Caco-2 (cell line): ENCODE data around the gene AFG3L2. TPM values are rescaled to one million over a fixed set of nuclear protein-coding genes. Genes with fewer than 3 reads are reported as not detected.

Experiments
- BruUV-seq: library from RNA; stranded (reverse); fragments of 400-500 nt; replicated peaks from 2 replicates; lab custom pipeline; 2021; lab: Mats Ljungman, UMichigan
- CTCF ChIA-PET: fragments of 300-600 bp; sonication (Branson Sonifier 250); formaldehyde crosslinking; loops from one replicate; lab custom pipeline; 2022; ENCODE audit warnings: antibody characterized with exemption; lab: Charles Lee
- POLR2A ChIA-PET: fragments of 300-600 bp; sonication (Branson Sonifier 250); formaldehyde crosslinking; loops from one replicate; lab custom pipeline; 2022; ENCODE audit warnings: antibody characterized with exemption; lab: Charles Lee
- DNase-seq, 2 experiments: peaks; one replicate each; pipeline versions ENCODE4 v3.0.0 to v3.0.0-alpha.2; 2020 to 2022
- H3K27me3 ChIP-seq: replicated peaks from 2 replicates; pipeline ENCODE4 v1.6.0; 2011; ENCODE audit warnings: low read length; ENCODE audit not compliant: control insufficient read depth, insufficient read depth
- H3K36me3 ChIP-seq: 2 replicates; pipeline ENCODE4 v1.5.1; 2011; ENCODE audit warnings: low read length; ENCODE audit not compliant: control insufficient read depth, insufficient read depth
- H3K4me1 ChIP-seq: fragments of 250-450 bp; sonication (Bioruptor Pico); 2 replicates; pipeline ENCODE4 v1.5.1; 2020; ENCODE audit warnings: mild to moderate bottlenecking
- H3K4me3 ChIP-seq: 2 replicates; pipeline ENCODE4 v1.5.1; 2011; ENCODE audit warnings: low read depth, mild to moderate bottlenecking, control low read depth, low read length
- H3K9me3 ChIP-seq: fragments of 250-450 bp; sonication (Bioruptor Pico); 2 replicates; pipeline ENCODE4 v1.5.1; 2020; ENCODE audit warnings: mild to moderate bottlenecking, moderate library complexity
- H3K27ac Mint-ChIP-seq: one replicate; pipeline ENCODE4 v1.8.0; 2022; ENCODE audit warnings: mixed read lengths; ENCODE audit not compliant: unreplicated experiment
- H3K27me3 Mint-ChIP-seq: one replicate; pipeline ENCODE4 v1.8.0; 2022; ENCODE audit warnings: mixed read lengths; ENCODE audit not compliant: insufficient read depth, unreplicated experiment
- H3K36me3 Mint-ChIP-seq: one replicate; pipeline ENCODE4 v1.8.0; 2022; ENCODE audit warnings: mild to moderate bottlenecking, mixed read lengths; ENCODE audit not compliant: insufficient read depth, unreplicated experiment
- H3K4me1 Mint-ChIP-seq: one replicate; pipeline ENCODE4 v1.8.0; 2022; ENCODE audit warnings: low read depth, mixed read lengths; ENCODE audit not compliant: unreplicated experiment
- H3K4me3 Mint-ChIP-seq: one replicate; pipeline ENCODE4 v1.8.0; 2022; ENCODE audit warnings: mild to moderate bottlenecking, moderate library complexity, mixed read lengths; ENCODE audit not compliant: unreplicated experiment
- H3K9me3 Mint-ChIP-seq: one replicate; pipeline ENCODE4 v1.8.0; 2022; ENCODE audit warnings: mixed read lengths; ENCODE audit not compliant: unreplicated experiment
- CTCF ChIP-seq, 2 experiments: fragments of 200-600 bp in 1 of 2; IDR thresholded peaks; 1 replicate in 1 of 2; 2 replicates in 1 of 2; pipeline versions ENCODE4 v1.5.1 to v1.8.0; 2011 to 2022; ENCODE audit warnings: antibody characterized with exemption in 1 of 2, control low read depth in 1 of 2, inconsistent platforms in 1 of 2, low read depth in 1 of 2, low read length in 1 of 2, mild to moderate bottlenecking in 1 of 2, moderate library complexity in 1 of 2; ENCODE audit not compliant: insufficient read depth in 1 of 2, severe bottlenecking in 1 of 2, unreplicated experiment in 1 of 2
- intact Hi-C: fragments of 100-400 bp; cut with micrococcal nuclease; formaldehyde crosslinking; loops from one replicate; pipeline ENCODE4 v1.10.0; 2022; ENCODE audit not compliant: unreplicated experiment
- total RNA-seq: library from RNA; stranded (reverse); gene quantifications from 2 replicates; pipeline ENCODE4 v1.2.3, GENCODE V29; 2022

AFG3L2 gene
- total RNA-seq, 1 experiment from 2014 or later: 72.0 TPM

GRCh38 chr18:12330766-12331165 lies 46.3 kb downstream of the AFG3L2 start:
- DNase-seq: no peak
- Mint-ChIP-seq H3K9me3 (no peaks in the 10 kb centered on the region), H3K27me3 (no peaks in the 10 kb centered on the region), H3K27ac (no peak overlapping the region), H3K36me3 (peaks cover 73% of the 10 kb centered on the region), H3K4me1 (peaks cover 14% of the 10 kb centered on the region), H3K4me3 (no peak overlapping the region)
- intact Hi-C loops: no loop called here
- Histone ChIP-seq H3K4me3 (no peak overlapping the region), H3K27me3 (no peaks in the 10 kb centered on the region), H3K36me3 (peaks cover 5% of the 10 kb centered on the region), H3K4me1 (peaks cover 14% of the 10 kb centered on the region), H3K9me3 (no peaks in the 10 kb centered on the region)
- TF ChIP-seq CTCF (IDR thresholded peaks at IDR 0.05; ENCODE audit: insufficient read depth in 1 of 2, low read depth in 1 of 2, low read length in 1 of 2, severe bottlenecking in 1 of 2, unreplicated experiment in 1 of 2): no peak
- ChIA-PET POLR2A (no interaction called here), CTCF (interaction anchor here (0.6 kb wide), 1 partner anchor 320 kb away, joined by 4 read pairs; no protein-coding TSS in a partner anchor)
- BruUV-seq: no TSS peak

GRCh38 chr18:12329125-12329698 lies 47.8 kb downstream of the AFG3L2 start:
- peaks cover 11% of the 10 kb centered on the region for H3K36me3 ChIP-seq
- POLR2A ChIA-PET: no interaction called here
- no peaks in the 10 kb centered on the region for H3K27me3 ChIP-seq
- no peak overlapping the region for H3K27ac Mint-ChIP-seq
- no peak for TF ChIP-seq CTCF (IDR thresholded peaks at IDR 0.05; ENCODE audit: insufficient read depth in 1 of 2, low read depth in 1 of 2, low read length in 1 of 2, severe bottlenecking in 1 of 2, unreplicated experiment in 1 of 2)
- H3K4me1 Mint-ChIP-seq: no peaks in the 10 kb centered on the region
- peaks cover 8% of the 10 kb centered on the region; the same call in 1 of the 2 replicates for H3K4me1 ChIP-seq
- H3K9me3 Mint-ChIP-seq: no peaks in the 10 kb centered on the region
- BruUV-seq: TSS peak; percentile 89
- H3K9me3 ChIP-seq: no peaks in the 10 kb centered on the region
- intact Hi-C loops: loop anchor here (2.0 kb wide), 1 partner anchor 48 kb away; the partner anchor contains the start of gene AFG3L2
- CTCF ChIA-PET: no interaction called here
- no peaks in the 10 kb centered on the region for H3K27me3 Mint-ChIP-seq
- H3K4me3 Mint-ChIP-seq: no peak overlapping the region
- H3K36me3 Mint-ChIP-seq: peaks cover 73% of the 10 kb centered on the region
- no peak overlapping the region for H3K4me3 ChIP-seq
- DNase-seq: no peak

DNA sequence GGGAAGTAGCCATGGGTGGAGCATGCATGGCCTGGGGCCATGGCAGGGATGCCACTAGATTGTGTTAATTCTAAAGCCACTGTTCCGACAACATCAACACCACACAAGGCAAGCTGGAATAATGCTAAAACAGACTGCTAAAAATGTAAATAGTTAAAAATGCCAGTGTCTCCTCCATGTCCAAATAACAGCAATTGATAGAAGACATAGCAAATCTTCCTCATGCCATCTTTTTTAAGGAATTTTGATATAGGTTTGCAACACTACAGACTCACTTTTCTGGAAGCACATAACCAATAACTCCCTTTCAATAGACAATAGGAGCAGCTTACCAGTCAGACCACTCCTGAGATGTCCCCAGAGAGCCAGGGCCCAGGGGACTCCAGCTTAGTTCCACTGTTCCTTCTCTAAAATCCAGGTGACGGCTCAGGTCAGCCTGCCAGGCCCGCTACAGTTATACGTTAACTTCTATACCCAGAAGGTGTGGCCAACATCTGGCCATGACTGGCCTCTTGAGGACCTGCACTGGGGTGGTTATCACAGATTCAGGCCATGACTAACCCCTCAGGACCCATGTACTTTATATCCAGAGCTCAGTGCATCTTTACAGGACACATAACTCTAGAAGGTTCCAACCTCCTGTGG lies 48.7 kb downstream of the AFG3L2 start:
- intact Hi-C loops: loop anchor here (1.0 to 2.0 kb wide), 2 partner anchors 48 to 57 kb away; partner anchors contain the start of gene AFG3L2
- Histone ChIP-seq H3K4me3 (no peak overlapping the region), H3K36me3 (peaks cover 11% of the 10 kb centered on the region), H3K27me3 (no peaks in the 10 kb centered on the region), H3K4me1 (no peaks in the 10 kb centered on the region), H3K9me3 (no peaks in the 10 kb centered on the region)
- ChIA-PET POLR2A (interaction anchor here (1.0 kb wide), 1 partner anchor 49 kb away, joined by 8 read pairs; the partner anchor contains the start of gene AFG3L2), CTCF (interaction anchor here (0.5 to 1.6 kb wide), 16 partner anchors 8 to 72 kb away, joined by 3 to 10 read pairs (median 4); partner anchors contain the start of gene AFG3L2)
- no peak for TF ChIP-seq CTCF (IDR thresholded peaks at IDR 0.05; ENCODE audit: insufficient read depth in 1 of 2, low read depth in 1 of 2, low read length in 1 of 2, severe bottlenecking in 1 of 2, unreplicated experiment in 1 of 2)
- peak overlapping the region; percentile 22 for H3K27ac Mint-ChIP-seq
- peaks cover 73% of the 10 kb centered on the region for H3K36me3 Mint-ChIP-seq
- no peaks in the 10 kb centered on the region for H3K27me3 Mint-ChIP-seq
- H3K4me1 Mint-ChIP-seq: no peaks in the 10 kb centered on the region
- H3K9me3 Mint-ChIP-seq: no peaks in the 10 kb centered on the region
- no peak for DNase-seq
- no TSS peak for BruUV-seq
- H3K4me3 Mint-ChIP-seq: no peak overlapping the region
